K562 (cell line): ENCODE results near the gene YPEL2. TPM values are rescaled to one million over a fixed set of nuclear protein-coding genes. Genes with fewer than 3 reads are reported as not detected.

Source experiments
- EP300 ChIP-seq: IDR thresholded peaks from 2 replicates; pipeline ENCODE4 v1.6.1; 2012; ENCODE audit warnings: low read length, improper control_type of control experiment
- HSF4 ChIP-seq: fragments of 250-450 bp; sonication (Bioruptor Pico); IDR thresholded peaks from 2 replicates; pipeline ENCODE4 v2.1.2; 2022; ENCODE audit warnings: mild to moderate bottlenecking, moderate library complexity, borderline replicate concordance
- MAX ChIP-seq: sonication (generic); formaldehyde crosslinking; IDR thresholded peaks from 2 replicates; pipeline ENCODE4 v1.9.0; 2022; ENCODE audit warnings: mild to moderate bottlenecking, missing genetic modification reagents
- MCM2 ChIP-seq: fragments of 450-650 bp; IDR thresholded peaks from 2 replicates; pipeline ENCODE4 v1.6.1; 2017; ENCODE audit warnings: low read depth, mild to moderate bottlenecking
- MEF2A ChIP-seq: IDR thresholded peaks from 2 replicates; pipeline ENCODE4 v1.6.1; 2011; ENCODE audit warnings: low read depth, mild to moderate bottlenecking, low read length, moderate library complexity; ENCODE audit not compliant: control insufficient read depth
- PTRF ChIP-seq: fragments of 450-650 bp; IDR thresholded peaks from 2 replicates; pipeline ENCODE4 v1.6.1; 2016; ENCODE audit warnings: mild to moderate bottlenecking, missing genetic modification characterization, missing compliant biosample characterization
- RFX1 ChIP-seq: fragments of 450-650 bp; IDR thresholded peaks from 2 replicates; pipeline ENCODE4 v1.6.1; 2016; ENCODE audit warnings: mild to moderate bottlenecking, moderate library complexity
- U2AF1 ChIP-seq: fragments of 200-400 bp; formaldehyde crosslinking; optimal IDR thresholded peaks from 2 replicates; pipeline ENCODE3; 2017; ENCODE audit warnings: mild to moderate bottlenecking, low read depth, low read length, moderate library complexity
- ZNF239 ChIP-seq: fragments of 250-450 bp; sonication (Bioruptor Pico); IDR thresholded peaks from 2 replicates; pipeline ENCODE4 v1.4.0; 2020; ENCODE audit warnings: mild to moderate bottlenecking
- ZNF316 ChIP-seq: fragments of 450-650 bp; IDR thresholded peaks from 2 replicates; pipeline ENCODE4 v1.6.1; 2016
- polyA plus RNA-seq, 8 experiments: library from polyadenylated mRNA; depleted of rRNA in 4 of 8; stranded (reverse) in 5 of 8; unstranded in 3 of 8; fragments of >200 nt; fragmentation: Nextera tagmentation in 2 of 8; fragmentation: Illumina TruSeq in 1 of 8; extraction: Ambion mirVana in 2 of 8; extraction: Trizol in 1 of 8; gene quantifications; 2 replicates each; pipeline versions ENCODE4 v1.2.1 to v1.2.3, GENCODE V29; 2011 to 2014; ENCODE audit warnings: inconsistent platforms in 1 of 8, missing spikeins in 1 of 8
- total RNA-seq, 7 experiments: library from RNA; depleted of rRNA in 6 of 7; stranded (reverse); fragments of >200 nt in 6 of 7; fragmentation: Illumina TruSeq in 2 of 7; extraction: Trizol in 2 of 7; gene quantifications; 2 replicates each; pipeline versions ENCODE4 v1.2.1 to v1.2.3, GENCODE V29; 2011 to 2021; ENCODE audit warnings: low replicate concordance in 1 of 7
- TF ChIP-seq, protein P1 (sequence below), 3 experiments: fragments of 200-800 bp in 1 of 3; fragments of 250-450 bp in 1 of 3; fragments of 450-650 bp in 1 of 3; sonication (Bioruptor Pico) in 1 of 3; sonication (Bioruptor generic) in 1 of 3; formaldehyde crosslinking in 1 of 3; IDR thresholded peaks; 2 replicates each; pipeline versions ENCODE4 v1.6.1 to v1.8.0; 2016 to 2022; ENCODE audit warnings: mild to moderate bottlenecking in 2 of 3, missing genetic modification characterization in 2 of 3, missing compliant biosample characterization in 1 of 3, moderate library complexity in 1 of 3
- TF ChIP-seq, protein P2 (sequence below): fragments of 200-800 bp; sonication (Bioruptor generic); IDR thresholded peaks from 2 replicates; pipeline ENCODE4 v1.6.1; 2017; ENCODE audit warnings: missing genetic modification characterization, missing compliant biosample characterization
- TF ChIP-seq, protein P3 (sequence below): sonication (generic); formaldehyde crosslinking; IDR thresholded peaks from 2 replicates; pipeline ENCODE4 v1.8.1; 2023; ENCODE audit warnings: mild to moderate bottlenecking, missing genetic modification reagents, moderate library complexity
- TF ChIP-seq, protein P4 (sequence below): fragments of 250-450 bp; sonication (Bioruptor Pico); IDR thresholded peaks from 2 replicates; pipeline ENCODE4 v1.8.0; 2022; ENCODE audit warnings: moderate library complexity, mild to moderate bottlenecking, inconsistent platforms

The YPEL2 gene
- total and polyA plus RNA-seq, 9 of the 15 experiments (the other 6 are each of a cell fraction or from before 2014, with no cell fraction given): 0.11 to 2.4 (median 0.47) TPM

DNA sequence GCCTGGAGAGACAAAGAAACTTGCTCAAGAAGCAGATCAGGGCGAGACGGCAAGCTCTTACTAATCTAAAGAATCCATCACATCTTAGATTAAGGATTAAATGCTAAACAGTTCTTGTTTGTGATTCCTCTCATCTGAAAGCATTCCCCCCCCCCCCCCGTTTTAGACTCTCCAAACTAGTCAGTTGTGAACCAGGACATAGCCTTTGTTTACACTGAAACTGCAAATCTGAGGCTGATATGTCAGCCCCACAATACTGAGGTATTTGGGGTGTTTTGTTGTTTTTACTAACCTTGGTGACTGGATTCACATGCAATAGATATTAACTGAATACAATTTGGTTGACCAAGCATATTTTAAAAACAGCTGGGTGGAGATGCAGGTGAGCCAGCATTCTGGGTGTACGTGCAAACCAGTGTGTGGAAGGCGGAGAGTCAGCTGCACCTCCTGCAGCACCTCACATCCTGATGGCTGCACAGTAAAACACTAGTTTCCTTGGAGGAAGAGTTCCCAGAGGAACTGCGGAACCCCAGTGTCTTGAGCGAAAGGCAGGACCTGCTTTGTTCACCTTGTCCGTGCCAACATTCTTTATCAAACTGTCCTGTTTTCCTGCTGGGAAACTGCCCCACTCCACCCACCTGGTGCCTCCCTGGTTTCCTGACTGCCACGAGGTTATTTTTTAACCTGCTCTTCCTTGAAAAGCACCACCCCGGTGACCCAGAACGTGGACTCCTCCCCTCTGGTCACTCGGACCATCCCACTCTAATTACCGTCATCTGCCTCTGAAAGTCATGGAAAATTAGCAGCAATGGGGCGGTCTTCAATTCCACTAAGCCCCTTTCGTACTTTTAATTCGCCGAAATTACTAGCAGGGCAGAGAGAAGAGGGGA, 1.2 kb upstream of the YPEL2 start (continued):
- TF ChIP-seq, protein P1, sequence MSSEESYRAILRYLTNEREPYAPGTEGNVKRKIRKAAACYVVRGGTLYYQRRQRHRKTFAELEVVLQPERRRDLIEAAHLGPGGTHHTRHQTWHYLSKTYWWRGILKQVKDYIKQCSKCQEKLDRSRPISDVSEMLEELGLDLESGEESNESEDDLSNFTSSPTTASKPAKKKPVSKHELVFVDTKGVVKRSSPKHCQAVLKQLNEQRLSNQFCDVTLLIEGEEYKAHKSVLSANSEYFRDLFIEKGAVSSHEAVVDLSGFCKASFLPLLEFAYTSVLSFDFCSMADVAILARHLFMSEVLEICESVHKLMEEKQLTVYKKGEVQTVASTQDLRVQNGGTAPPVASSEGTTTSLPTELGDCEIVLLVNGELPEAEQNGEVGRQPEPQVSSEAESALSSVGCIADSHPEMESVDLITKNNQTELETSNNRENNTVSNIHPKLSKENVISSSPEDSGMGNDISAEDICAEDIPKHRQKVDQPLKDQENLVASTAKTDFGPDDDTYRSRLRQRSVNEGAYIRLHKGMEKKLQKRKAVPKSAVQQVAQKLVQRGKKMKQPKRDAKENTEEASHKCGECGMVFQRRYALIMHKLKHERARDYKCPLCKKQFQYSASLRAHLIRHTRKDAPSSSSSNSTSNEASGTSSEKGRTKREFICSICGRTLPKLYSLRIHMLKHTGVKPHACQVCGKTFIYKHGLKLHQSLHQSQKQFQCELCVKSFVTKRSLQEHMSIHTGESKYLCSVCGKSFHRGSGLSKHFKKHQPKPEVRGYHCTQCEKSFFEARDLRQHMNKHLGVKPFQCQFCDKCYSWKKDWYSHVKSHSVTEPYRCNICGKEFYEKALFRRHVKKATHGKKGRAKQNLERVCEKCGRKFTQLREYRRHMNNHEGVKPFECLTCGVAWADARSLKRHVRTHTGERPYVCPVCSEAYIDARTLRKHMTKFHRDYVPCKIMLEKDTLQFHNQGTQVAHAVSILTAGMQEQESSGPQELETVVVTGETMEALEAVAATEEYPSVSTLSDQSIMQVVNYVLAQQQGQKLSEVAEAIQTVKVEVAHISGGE (CRISPR knock-in tag; IDR thresholded peaks at IDR 0.05): peak in 1 of 3 experiments; percentile 21; a peak in 1 of 6 replicates
- TF ChIP-seq EP300: no peak
- no peak for TF ChIP-seq PTRF (tag)
- TF ChIP-seq ZNF316: peak; percentile 54; the same call in 1 of the 2 replicates
- TF ChIP-seq, protein P2, sequence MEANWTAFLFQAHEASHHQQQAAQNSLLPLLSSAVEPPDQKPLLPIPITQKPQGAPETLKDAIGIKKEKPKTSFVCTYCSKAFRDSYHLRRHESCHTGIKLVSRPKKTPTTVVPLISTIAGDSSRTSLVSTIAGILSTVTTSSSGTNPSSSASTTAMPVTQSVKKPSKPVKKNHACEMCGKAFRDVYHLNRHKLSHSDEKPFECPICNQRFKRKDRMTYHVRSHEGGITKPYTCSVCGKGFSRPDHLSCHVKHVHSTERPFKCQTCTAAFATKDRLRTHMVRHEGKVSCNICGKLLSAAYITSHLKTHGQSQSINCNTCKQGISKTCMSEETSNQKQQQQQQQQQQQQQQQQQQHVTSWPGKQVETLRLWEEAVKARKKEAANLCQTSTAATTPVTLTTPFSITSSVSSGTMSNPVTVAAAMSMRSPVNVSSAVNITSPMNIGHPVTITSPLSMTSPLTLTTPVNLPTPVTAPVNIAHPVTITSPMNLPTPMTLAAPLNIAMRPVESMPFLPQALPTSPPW (CRISPR knock-in tag): peak; percentile 7; the same call in 1 of the 2 replicates
- 0 out of 2 replicates have a peak, but pooled peaks have one; percentile 13 for TF ChIP-seq MAX (CRISPR knock-in tag)
- TF ChIP-seq MCM2: no peak
- TF ChIP-seq U2AF1: no peak
- TF ChIP-seq MEF2A: no peak
- TF ChIP-seq, protein P3, sequence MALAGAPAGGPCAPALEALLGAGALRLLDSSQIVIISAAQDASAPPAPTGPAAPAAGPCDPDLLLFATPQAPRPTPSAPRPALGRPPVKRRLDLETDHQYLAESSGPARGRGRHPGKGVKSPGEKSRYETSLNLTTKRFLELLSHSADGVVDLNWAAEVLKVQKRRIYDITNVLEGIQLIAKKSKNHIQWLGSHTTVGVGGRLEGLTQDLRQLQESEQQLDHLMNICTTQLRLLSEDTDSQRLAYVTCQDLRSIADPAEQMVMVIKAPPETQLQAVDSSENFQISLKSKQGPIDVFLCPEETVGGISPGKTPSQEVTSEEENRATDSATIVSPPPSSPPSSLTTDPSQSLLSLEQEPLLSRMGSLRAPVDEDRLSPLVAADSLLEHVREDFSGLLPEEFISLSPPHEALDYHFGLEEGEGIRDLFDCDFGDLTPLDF (CRISPR knock-in tag): no peak
- no peak for TF ChIP-seq ZNF239 (CRISPR knock-in tag)
- TF ChIP-seq HSF4 (CRISPR knock-in tag): no peak
- TF ChIP-seq, protein P4, sequence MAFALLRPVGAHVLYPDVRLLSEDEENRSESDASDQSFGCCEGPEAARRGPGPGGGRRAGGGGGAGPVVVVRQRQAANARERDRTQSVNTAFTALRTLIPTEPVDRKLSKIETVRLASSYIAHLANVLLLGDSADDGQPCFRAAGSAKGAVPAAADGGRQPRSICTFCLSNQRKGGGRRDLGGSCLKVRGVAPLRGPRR: no peak
- TF ChIP-seq RFX1: no peak
